ENCODE results near the gene UBAP2. TPM values are rescaled to one million over a fixed set of nuclear protein-coding genes. Genes with fewer than 3 reads are reported as not detected.
A peak's percentile ranks its signal among the peaks of the same experiment; 100 is the strongest.

Gene UBAP2
- polyA plus RNA-seq (2013, experiment 1 of 2): 36.5 TPM
- 37.7 TPM for polyA plus RNA-seq (2013, experiment 2 of 2)

- WGBS: under 1% methylated on average over 62 of the region's 70 CpGs
- Histone ChIP-seq H3K4me3 (ENCODE audit: low read length) (peak within 1 kb of the TSS; percentile 92), H3K27ac (ENCODE audit: low read depth, low read length) (peak within 1 kb of the TSS; percentile 99), H3K9ac (ENCODE audit: low read depth, low read length) (peak within 1 kb of the TSS; percentile 99), H3K4me1 (ENCODE audit: insufficient read depth, low read length) (peaks cover 23% of the 10 kb centered on the region), H3K9me3 (ENCODE audit: insufficient read depth, low read depth, low read length) (no peaks in the 10 kb centered on the region), H3K27me3 (ENCODE audit: insufficient read depth, low read length) (no peaks in the 10 kb centered on the region), H3K36me3 (ENCODE audit: insufficient read depth, low read length) (0 out of 2 replicates have a peak, but pooled peaks cover 4% of the 10 kb centered on the region)
Measured at GRCh38 chr9:34048727-34049629, at the start of gene UBAP2. TSS of gene UBAP2 (minus strand) at chr9:34048887. CDS start at chr9:34017148, 31,739 bp downstream.

- Histone ChIP-seq H3K9me3 (ENCODE audit: insufficient read depth, low read depth, low read length) (no peaks in the 10 kb centered on the region), H3K4me1 (ENCODE audit: insufficient read depth, low read length) (no peaks in the 10 kb centered on the region), H3K36me3 (ENCODE audit: insufficient read depth, low read length) (peaks cover 81% of the 10 kb centered on the region), H3K9ac (ENCODE audit: low read depth, low read length) (no peak overlapping the region), H3K27ac (ENCODE audit: low read depth, low read length) (no peak overlapping the region), H3K4me3 (ENCODE audit: low read length) (no peak overlapping the region), H3K27me3 (ENCODE audit: insufficient read depth, low read length) (no peaks in the 10 kb centered on the region)
- 92% methylated on average over 5 of the region's 5 CpGs for WGBS
Measured at GRCh38 chr9:34098307-34098706, 49.6 kb upstream of the UBAP2 start.

GRCh38 chr9:34097865-34098264 is 49.2 kb upstream of the UBAP2 start:
- WGBS: 87% methylated on average over 1 of the region's 1 CpG
- Histone ChIP-seq H3K36me3 (ENCODE audit: insufficient read depth, low read length) (peaks cover 81% of the 10 kb centered on the region), H3K4me3 (ENCODE audit: low read length) (no peak overlapping the region)

GRCh38 chr9:34096751-34097150 is 48.1 kb upstream of the UBAP2 start:
- Histone ChIP-seq H3K27me3 (ENCODE audit: insufficient read depth, low read length) (no peaks in the 10 kb centered on the region), H3K27ac (ENCODE audit: low read depth, low read length) (no peak overlapping the region), H3K4me3 (ENCODE audit: low read length) (no peak overlapping the region), H3K9me3 (ENCODE audit: insufficient read depth, low read depth, low read length) (no peaks in the 10 kb centered on the region), H3K36me3 (ENCODE audit: insufficient read depth, low read length) (peaks cover 80% of the 10 kb centered on the region), H3K4me1 (ENCODE audit: insufficient read depth, low read length) (no peaks in the 10 kb centered on the region), H3K9ac (ENCODE audit: low read depth, low read length) (no peak overlapping the region)
- 98% methylated on average over 4 of the region's 4 CpGs for WGBS

More at GRCh38 chr9:34097865-34098264, 49.2 kb upstream of the UBAP2 start:
- Histone ChIP-seq H3K27me3 (ENCODE audit: insufficient read depth, low read length) (no peaks in the 10 kb centered on the region), H3K27ac (ENCODE audit: low read depth, low read length) (no peak overlapping the region), H3K9ac (ENCODE audit: low read depth, low read length) (no peak overlapping the region), H3K9me3 (ENCODE audit: insufficient read depth, low read depth, low read length) (no peaks in the 10 kb centered on the region), H3K4me1 (ENCODE audit: insufficient read depth, low read length) (no peaks in the 10 kb centered on the region)

GRCh38 chr9:34093578-34093977 is 44.9 kb upstream of the UBAP2 start:
- WGBS: 94% methylated on average over 5 of the region's 5 CpGs
- H3K36me3 ChIP-seq (ENCODE audit: insufficient read depth, low read length): peaks cover 87% of the 10 kb centered on the region

GRCh38 chr9:34089311-34089710 is 40.6 kb upstream of the UBAP2 start:
- no peak overlapping the region for H3K9ac ChIP-seq (ENCODE audit: low read depth, low read length)
- H3K36me3 ChIP-seq (ENCODE audit: insufficient read depth, low read length): peaks cover 79% of the 10 kb centered on the region
- H3K27me3 ChIP-seq (ENCODE audit: insufficient read depth, low read length): no peaks in the 10 kb centered on the region
- H3K4me1 ChIP-seq (ENCODE audit: insufficient read depth, low read length): no peaks in the 10 kb centered on the region
- WGBS: 93% methylated on average over 7 of the region's 7 CpGs
- no peaks in the 10 kb centered on the region for H3K9me3 ChIP-seq (ENCODE audit: insufficient read depth, low read depth, low read length)
- H3K27ac ChIP-seq (ENCODE audit: low read depth, low read length): no peak overlapping the region
- H3K4me3 ChIP-seq (ENCODE audit: low read length): no peak overlapping the region

More at GRCh38 chr9:34093578-34093977, 44.9 kb upstream of the UBAP2 start:
- Histone ChIP-seq H3K4me3 (ENCODE audit: low read length) (no peak overlapping the region), H3K27ac (ENCODE audit: low read depth, low read length) (no peak overlapping the region), H3K27me3 (ENCODE audit: insufficient read depth, low read length) (no peaks in the 10 kb centered on the region), H3K9me3 (ENCODE audit: insufficient read depth, low read depth, low read length) (no peaks in the 10 kb centered on the region), H3K9ac (ENCODE audit: low read depth, low read length) (no peak overlapping the region), H3K4me1 (ENCODE audit: insufficient read depth, low read length) (no peaks in the 10 kb centered on the region)

GRCh38 chr9:34087370-34087769 is 38.7 kb upstream of the UBAP2 start:
- H3K27ac ChIP-seq (ENCODE audit: low read depth, low read length): no peak overlapping the region
- peaks cover 60% of the 10 kb centered on the region for H3K36me3 ChIP-seq (ENCODE audit: insufficient read depth, low read length)
- no peaks in the 10 kb centered on the region for H3K4me1 ChIP-seq (ENCODE audit: insufficient read depth, low read length)
- no peak overlapping the region for H3K4me3 ChIP-seq (ENCODE audit: low read length)
- no peaks in the 10 kb centered on the region for H3K27me3 ChIP-seq (ENCODE audit: insufficient read depth, low read length)
- H3K9me3 ChIP-seq (ENCODE audit: insufficient read depth, low read depth, low read length): no peaks in the 10 kb centered on the region
- no peak overlapping the region for H3K9ac ChIP-seq (ENCODE audit: low read depth, low read length)
- 78% methylated on average over 1 of the region's 1 CpG for WGBS

GRCh38 chr9:34086864-34087263 is 38.2 kb upstream of the UBAP2 start:
- H3K36me3 ChIP-seq (ENCODE audit: insufficient read depth, low read length): peaks cover 55% of the 10 kb centered on the region

GRCh38 chr9:34085581-34086500 is 37.2 kb upstream of the UBAP2 start:
- Histone ChIP-seq H3K4me1 (ENCODE audit: insufficient read depth, low read length) (no peaks in the 10 kb centered on the region), H3K36me3 (ENCODE audit: insufficient read depth, low read length) (peaks cover 47% of the 10 kb centered on the region), H3K27ac (ENCODE audit: low read depth, low read length) (no peak overlapping the region), H3K9me3 (ENCODE audit: insufficient read depth, low read depth, low read length) (no peaks in the 10 kb centered on the region), H3K4me3 (ENCODE audit: low read length) (no peak overlapping the region), H3K27me3 (ENCODE audit: insufficient read depth, low read length) (no peaks in the 10 kb centered on the region), H3K9ac (ENCODE audit: low read depth, low read length) (no peak overlapping the region)
- 88% methylated on average over 6 of the region's 6 CpGs for WGBS

More at GRCh38 chr9:34086864-34087263, 38.2 kb upstream of the UBAP2 start:
- H3K9ac ChIP-seq (ENCODE audit: low read depth, low read length): no peak overlapping the region
- no peak overlapping the region for H3K27ac ChIP-seq (ENCODE audit: low read depth, low read length)
- H3K4me1 ChIP-seq (ENCODE audit: insufficient read depth, low read length): no peaks in the 10 kb centered on the region
- no peaks in the 10 kb centered on the region for H3K9me3 ChIP-seq (ENCODE audit: insufficient read depth, low read depth, low read length)
- no peaks in the 10 kb centered on the region for H3K27me3 ChIP-seq (ENCODE audit: insufficient read depth, low read length)
- no peak overlapping the region for H3K4me3 ChIP-seq (ENCODE audit: low read length)

- Histone ChIP-seq H3K27ac (ENCODE audit: low read depth, low read length) (no peak overlapping the region), H3K4me3 (ENCODE audit: low read length) (no peak overlapping the region), H3K27me3 (ENCODE audit: insufficient read depth, low read length) (no peaks in the 10 kb centered on the region), H3K9ac (ENCODE audit: low read depth, low read length) (no peak overlapping the region), H3K36me3 (ENCODE audit: insufficient read depth, low read length) (peaks cover 39% of the 10 kb centered on the region), H3K4me1 (ENCODE audit: insufficient read depth, low read length) (no peaks in the 10 kb centered on the region), H3K9me3 (ENCODE audit: insufficient read depth, low read depth, low read length) (no peaks in the 10 kb centered on the region)
- 93% methylated on average over 1 of the region's 1 CpG for WGBS
Measured at GRCh38 chr9:34084562-34084961, 35.9 kb upstream of the UBAP2 start.

- WGBS: 99% methylated on average over 2 of the region's 2 CpGs
- H3K9ac ChIP-seq (ENCODE audit: low read depth, low read length): no peak overlapping the region
- no peak overlapping the region for H3K4me3 ChIP-seq (ENCODE audit: low read length)
Measured at GRCh38 chr9:34079181-34079580, 30.5 kb upstream of the UBAP2 start.

More at GRCh38 chr9:34079181-34079580, 30.5 kb upstream of the UBAP2 start:
- H3K4me1 ChIP-seq (ENCODE audit: insufficient read depth, low read length): no peaks in the 10 kb centered on the region
- H3K9me3 ChIP-seq (ENCODE audit: insufficient read depth, low read depth, low read length): no peaks in the 10 kb centered on the region
- no peak overlapping the region for H3K27ac ChIP-seq (ENCODE audit: low read depth, low read length)
- H3K36me3 ChIP-seq (ENCODE audit: insufficient read depth, low read length): no peaks in the 10 kb centered on the region
- no peaks in the 10 kb centered on the region for H3K27me3 ChIP-seq (ENCODE audit: insufficient read depth, low read length)

All from HUES64 (cell line).